Measurements from ENCODE around the gene KLHL29.
"Not testable (repeated sequence)": the region's sequence is repeated elsewhere in the genome, so short reads cannot be mapped to it uniquely, and the experiment has no call there.

Gene KLHL29

GRCh38 chr2:23698721-23699579 lies 314.0 kb downstream of the KLHL29 start:
- in situ Hi-C loops (cut with MboI; ENCODE audit: low sequenced_read_pairs): no loop called here

- in situ Hi-C loops (cut with MboI; ENCODE audit: low sequenced_read_pairs): no loop called here
Measured at GRCh38 chr2:23699580-23699925, 314.6 kb downstream of the KLHL29 start.

- in situ Hi-C loops (cut with MboI; ENCODE audit: low sequenced_read_pairs): no loop called here
Measured at GRCh38 chr2:23700627-23701026, 315.6 kb downstream of the KLHL29 start.

GRCh38 chr2:23703037-23703582 lies 318.1 kb downstream of the KLHL29 start:
- in situ Hi-C loops (cut with MboI; ENCODE audit: low sequenced_read_pairs): no loop called here

- in situ Hi-C loops (cut with MboI; ENCODE audit: low sequenced_read_pairs): no loop called here
Measured at GRCh38 chr2:23703583-23704385, 318.8 kb downstream of the KLHL29 start.

- in situ Hi-C loops (cut with MboI; ENCODE audit: low sequenced_read_pairs): no loop called here
Measured at GRCh38 chr2:23705771-23706612, 321.0 kb downstream of the KLHL29 start.

GRCh38 chr2:23706613-23707078 lies 321.7 kb downstream of the KLHL29 start:
- in situ Hi-C loops (cut with MboI; ENCODE audit: low sequenced_read_pairs): no loop called here

- in situ Hi-C loops (cut with MboI; ENCODE audit: low sequenced_read_pairs): no loop called here
Measured at GRCh38 chr2:23707096-23707495, 322.1 kb downstream of the KLHL29 start.

GRCh38 chr2:23708771-23709170 lies 323.8 kb downstream of the KLHL29 start:
- in situ Hi-C loops (cut with MboI; ENCODE audit: low sequenced_read_pairs): no loop called here

GRCh38 chr2:23709311-23709710 lies 324.3 kb downstream of the KLHL29 start:
- in situ Hi-C loops (cut with MboI; ENCODE audit: low sequenced_read_pairs): no loop called here

GRCh38 chr2:23711979-23712755 lies 327.2 kb downstream of the KLHL29 start:
- in situ Hi-C loops (cut with MboI; ENCODE audit: low sequenced_read_pairs): no loop called here

- in situ Hi-C loops (cut with MboI; ENCODE audit: low sequenced_read_pairs): no loop called here
Measured at GRCh38 chr2:23712756-23713151, 327.8 kb downstream of the KLHL29 start.

- in situ Hi-C loops (cut with MboI; ENCODE audit: low sequenced_read_pairs): no loop called here
Measured at GRCh38 chr2:23713351-23713750, 328.4 kb downstream of the KLHL29 start.

- in situ Hi-C loops (cut with MboI; ENCODE audit: low sequenced_read_pairs): no loop called here
Measured at GRCh38 chr2:23718931-23719700, 334.1 kb downstream of the KLHL29 start.

GRCh38 chr2:23719716-23720115 lies 334.7 kb downstream of the KLHL29 start:
- in situ Hi-C loops (cut with MboI; ENCODE audit: low sequenced_read_pairs): no loop called here

GRCh38 chr2:23720705-23721453 lies 335.9 kb downstream of the KLHL29 start:
- in situ Hi-C loops (cut with MboI; ENCODE audit: low sequenced_read_pairs): no loop called here

GRCh38 chr2:23721454-23721826 lies 336.5 kb downstream of the KLHL29 start:
- in situ Hi-C loops (cut with MboI; ENCODE audit: low sequenced_read_pairs): no loop called here

GRCh38 chr2:23722255-23722654 lies 337.3 kb downstream of the KLHL29 start:
- in situ Hi-C loops (cut with MboI; ENCODE audit: low sequenced_read_pairs): no loop called here

- in situ Hi-C loops (cut with MboI; ENCODE audit: low sequenced_read_pairs): not testable (repeated sequence)
Measured at GRCh38 chr2:23723029-23723428, 338.1 kb downstream of the KLHL29 start.
